HEK293 (cell line): ENCODE data around the gene MAP3K7.

Experiments
- BCL11A ChIP-seq: fragments of 450-650 bp; formaldehyde crosslinking; IDR thresholded peaks from 2 replicates; pipeline ENCODE4 v1.5.1; 2016; ENCODE audit warnings: low read depth, missing biosample characterization, missing genetic modification characterization
- GFI1B ChIP-seq: fragments of 450-650 bp; formaldehyde crosslinking; IDR thresholded peaks from 2 replicates; pipeline ENCODE4 v1.5.1; 2016; ENCODE audit warnings: missing biosample characterization, missing genetic modification characterization
- SALL2 ChIP-seq: fragments of 450-650 bp; formaldehyde crosslinking; IDR thresholded peaks from 2 replicates; pipeline ENCODE4 v1.5.0; 2017; ENCODE audit warnings: missing biosample characterization, mild to moderate bottlenecking, missing genetic modification characterization, borderline replicate concordance
- ZBTB8A ChIP-seq: fragments of 450-650 bp; formaldehyde crosslinking; IDR thresholded peaks from 2 replicates; pipeline ENCODE4 v1.5.1; 2016; ENCODE audit warnings: missing biosample characterization, missing genetic modification characterization
- ZNF19 ChIP-seq: fragments of 450-650 bp; formaldehyde crosslinking; IDR thresholded peaks from 2 replicates; pipeline ENCODE4; 2016; ENCODE audit warnings: missing biosample characterization, missing genetic modification characterization, low read depth
- ZNF223 ChIP-seq: fragments of 450-650 bp; formaldehyde crosslinking; IDR thresholded peaks from 2 replicates; pipeline ENCODE4 v1.5.1; 2016; ENCODE audit warnings: missing biosample characterization, missing genetic modification characterization
- ZNF248 ChIP-seq: fragments of 450-650 bp; formaldehyde crosslinking; IDR thresholded peaks from 2 replicates; pipeline ENCODE4 v1.5.1; 2017; ENCODE audit warnings: missing biosample characterization, missing genetic modification characterization
- ZNF302 ChIP-seq: fragments of 450-650 bp; formaldehyde crosslinking; IDR thresholded peaks from 2 replicates; pipeline ENCODE4 v1.5.1; 2016; ENCODE audit warnings: missing biosample characterization, missing genetic modification characterization, low read depth
- ZNF37A ChIP-seq: fragments of 450-650 bp; IDR thresholded peaks from 2 replicates; pipeline ENCODE4 v1.5.1; 2018; ENCODE audit warnings: missing biosample characterization, missing genetic modification characterization
- ZNF391 ChIP-seq: fragments of 450-650 bp; formaldehyde crosslinking; IDR thresholded peaks from 2 replicates; pipeline ENCODE4 v1.5.1; 2016; ENCODE audit warnings: low read depth, missing biosample characterization, missing genetic modification characterization, borderline replicate concordance
- ZNF404 ChIP-seq: fragments of 450-650 bp; formaldehyde crosslinking; IDR thresholded peaks from 2 replicates; pipeline ENCODE4 v1.5.1; 2017; ENCODE audit warnings: missing biosample characterization, missing genetic modification characterization
- ZNF416 ChIP-seq: fragments of 450-650 bp; formaldehyde crosslinking; IDR thresholded peaks from 2 replicates; pipeline ENCODE4 v1.5.1; 2016; ENCODE audit warnings: missing biosample characterization, missing genetic modification characterization
- ZNF596 ChIP-seq: fragments of 450-650 bp; IDR thresholded peaks from 2 replicates; pipeline ENCODE4 v1.5.0; 2018; ENCODE audit warnings: missing biosample characterization, mild to moderate bottlenecking, missing genetic modification characterization, moderate library complexity
- ZNF623 ChIP-seq: fragments of 450-650 bp; formaldehyde crosslinking; IDR thresholded peaks from 2 replicates; pipeline ENCODE4 v1.5.1; 2016; ENCODE audit warnings: missing biosample characterization, missing genetic modification characterization
- ZNF660 ChIP-seq: fragments of 450-650 bp; IDR thresholded peaks from 2 replicates; pipeline ENCODE4 v1.5.1; 2018; ENCODE audit warnings: missing biosample characterization, mild to moderate bottlenecking, missing genetic modification characterization
- ZNF707 ChIP-seq: fragments of 450-650 bp; formaldehyde crosslinking; IDR thresholded peaks from 2 replicates; pipeline ENCODE4 v1.5.1; 2016; ENCODE audit warnings: missing biosample characterization, missing genetic modification characterization
- ZNF791 ChIP-seq: fragments of 450-650 bp; formaldehyde crosslinking; IDR thresholded peaks from 2 replicates; pipeline ENCODE4 v1.5.1; 2016; ENCODE audit warnings: missing biosample characterization, missing genetic modification characterization
- ZNF792 ChIP-seq: fragments of 450-650 bp; formaldehyde crosslinking; IDR thresholded peaks from 2 replicates; pipeline ENCODE4 v1.5.1; 2016; ENCODE audit warnings: missing biosample characterization, missing genetic modification characterization
- ZSCAN23 ChIP-seq: fragments of 450-650 bp; formaldehyde crosslinking; IDR thresholded peaks from 2 replicates; pipeline ENCODE4 v1.5.1; 2016; ENCODE audit warnings: missing biosample characterization, missing genetic modification characterization
- TF ChIP-seq, protein P1 (sequence below): fragments of 450-650 bp; formaldehyde crosslinking; IDR thresholded peaks from 2 replicates; pipeline ENCODE4 v1.5.1; 2016; ENCODE audit warnings: missing biosample characterization, missing genetic modification characterization
- TF ChIP-seq, protein P2 (sequence below): fragments of 450-650 bp; formaldehyde crosslinking; IDR thresholded peaks from 2 replicates; pipeline ENCODE4 v1.5.1; 2017; ENCODE audit warnings: missing biosample characterization, missing genetic modification characterization
- TF ChIP-seq, protein P3 (sequence below): fragments of 450-650 bp; formaldehyde crosslinking; IDR thresholded peaks from 2 replicates; pipeline ENCODE4 v1.5.1; 2016; ENCODE audit warnings: missing biosample characterization, missing genetic modification characterization, borderline replicate concordance
- TF ChIP-seq, protein P4 (sequence below): fragments of 450-650 bp; formaldehyde crosslinking; IDR thresholded peaks from 2 replicates; pipeline ENCODE4 v1.5.1; 2017; ENCODE audit warnings: missing biosample characterization, mild to moderate bottlenecking, missing genetic modification characterization, moderate library complexity
- TF ChIP-seq, protein P5 (sequence below): fragments of 450-650 bp; IDR thresholded peaks from 2 replicates; pipeline ENCODE4 v1.5.1; 2018; ENCODE audit warnings: missing biosample characterization, missing genetic modification characterization

MAP3K7 gene

DNA sequence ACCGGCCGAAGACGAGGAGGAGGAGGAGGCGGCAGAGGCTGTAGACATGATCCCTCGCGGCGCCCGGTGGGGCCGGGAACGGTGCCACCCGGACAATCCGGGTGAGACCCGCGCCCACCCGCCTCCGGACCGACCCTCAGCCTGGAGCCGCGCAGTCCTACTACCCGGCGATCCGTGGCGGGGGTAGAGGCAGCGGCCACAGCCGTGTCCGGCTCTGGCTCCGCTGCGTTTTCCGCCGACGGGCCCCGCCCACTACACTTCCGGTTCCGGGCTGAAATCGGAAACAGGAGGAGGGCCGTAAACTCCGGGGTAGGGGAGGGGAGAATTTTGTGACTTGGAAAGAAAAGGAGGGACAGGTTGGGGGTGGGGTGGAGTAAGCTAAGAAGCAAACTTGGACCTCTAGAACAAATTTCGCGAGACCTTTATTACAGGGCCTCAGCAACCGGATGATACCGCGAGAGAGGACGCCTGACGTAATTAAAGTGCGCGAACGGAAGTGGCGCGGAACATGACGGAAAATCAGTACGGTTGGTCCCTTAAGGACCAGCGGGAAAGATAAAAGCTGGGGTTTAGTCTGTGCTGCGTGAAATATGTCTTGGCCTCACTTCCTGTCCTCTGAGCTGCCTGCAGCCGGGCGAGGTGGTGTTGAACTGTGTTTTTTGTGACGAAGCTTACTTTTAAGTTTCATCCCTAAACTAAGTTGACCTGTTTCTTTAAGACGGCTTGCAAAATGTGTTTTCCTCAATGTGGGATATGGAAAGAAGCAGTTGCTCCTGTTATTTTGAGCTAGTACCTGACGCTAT lies at the start of gene MAP3K7 (continued):
- TF ChIP-seq ZNF37A (tag by site-specific recombination): no peak
- TF ChIP-seq ZNF623 (tag by site-specific recombination): 0 out of 2 replicates have a peak, but pooled peaks have one; percentile 10
- no peak for TF ChIP-seq ZNF707 (tag by site-specific recombination)
- 0 out of 2 replicates have a peak, but pooled peaks have one; percentile 44 for TF ChIP-seq ZSCAN23 (tag by site-specific recombination)
- TF ChIP-seq ZNF248 (tag by site-specific recombination): no peak
- no peak for TF ChIP-seq ZNF19 (tag by site-specific recombination)
- TF ChIP-seq, protein P1, sequence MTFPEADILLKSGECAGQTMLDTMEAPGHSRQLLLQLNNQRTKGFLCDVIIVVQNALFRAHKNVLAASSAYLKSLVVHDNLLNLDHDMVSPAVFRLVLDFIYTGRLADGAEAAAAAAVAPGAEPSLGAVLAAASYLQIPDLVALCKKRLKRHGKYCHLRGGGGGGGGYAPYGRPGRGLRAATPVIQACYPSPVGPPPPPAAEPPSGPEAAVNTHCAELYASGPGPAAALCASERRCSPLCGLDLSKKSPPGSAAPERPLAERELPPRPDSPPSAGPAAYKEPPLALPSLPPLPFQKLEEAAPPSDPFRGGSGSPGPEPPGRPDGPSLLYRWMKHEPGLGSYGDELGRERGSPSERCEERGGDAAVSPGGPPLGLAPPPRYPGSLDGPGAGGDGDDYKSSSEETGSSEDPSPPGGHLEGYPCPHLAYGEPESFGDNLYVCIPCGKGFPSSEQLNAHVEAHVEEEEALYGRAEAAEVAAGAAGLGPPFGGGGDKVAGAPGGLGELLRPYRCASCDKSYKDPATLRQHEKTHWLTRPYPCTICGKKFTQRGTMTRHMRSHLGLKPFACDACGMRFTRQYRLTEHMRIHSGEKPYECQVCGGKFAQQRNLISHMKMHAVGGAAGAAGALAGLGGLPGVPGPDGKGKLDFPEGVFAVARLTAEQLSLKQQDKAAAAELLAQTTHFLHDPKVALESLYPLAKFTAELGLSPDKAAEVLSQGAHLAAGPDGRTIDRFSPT (tag by site-specific recombination): no peak
- TF ChIP-seq ZNF223 (tag by site-specific recombination): no peak
- TF ChIP-seq ZNF404 (tag by site-specific recombination): no peak
- no peak for TF ChIP-seq ZNF791 (tag by site-specific recombination)
- no peak for TF ChIP-seq ZNF596
- TF ChIP-seq GFI1B (tag by site-specific recombination): 0 out of 2 replicates have a peak, but pooled peaks have one; percentile 61
- TF ChIP-seq ZNF792 (tag by site-specific recombination): no peak
- TF ChIP-seq, protein P2, sequence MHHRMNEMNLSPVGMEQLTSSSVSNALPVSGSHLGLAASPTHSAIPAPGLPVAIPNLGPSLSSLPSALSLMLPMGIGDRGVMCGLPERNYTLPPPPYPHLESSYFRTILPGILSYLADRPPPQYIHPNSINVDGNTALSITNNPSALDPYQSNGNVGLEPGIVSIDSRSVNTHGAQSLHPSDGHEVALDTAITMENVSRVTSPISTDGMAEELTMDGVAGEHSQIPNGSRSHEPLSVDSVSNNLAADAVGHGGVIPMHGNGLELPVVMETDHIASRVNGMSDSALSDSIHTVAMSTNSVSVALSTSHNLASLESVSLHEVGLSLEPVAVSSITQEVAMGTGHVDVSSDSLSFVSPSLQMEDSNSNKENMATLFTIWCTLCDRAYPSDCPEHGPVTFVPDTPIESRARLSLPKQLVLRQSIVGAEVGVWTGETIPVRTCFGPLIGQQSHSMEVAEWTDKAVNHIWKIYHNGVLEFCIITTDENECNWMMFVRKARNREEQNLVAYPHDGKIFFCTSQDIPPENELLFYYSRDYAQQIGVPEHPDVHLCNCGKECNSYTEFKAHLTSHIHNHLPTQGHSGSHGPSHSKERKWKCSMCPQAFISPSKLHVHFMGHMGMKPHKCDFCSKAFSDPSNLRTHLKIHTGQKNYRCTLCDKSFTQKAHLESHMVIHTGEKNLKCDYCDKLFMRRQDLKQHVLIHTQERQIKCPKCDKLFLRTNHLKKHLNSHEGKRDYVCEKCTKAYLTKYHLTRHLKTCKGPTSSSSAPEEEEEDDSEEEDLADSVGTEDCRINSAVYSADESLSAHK (tag by site-specific recombination): 0 out of 2 replicates have a peak, but pooled peaks have one; percentile 42
- TF ChIP-seq, protein P3, sequence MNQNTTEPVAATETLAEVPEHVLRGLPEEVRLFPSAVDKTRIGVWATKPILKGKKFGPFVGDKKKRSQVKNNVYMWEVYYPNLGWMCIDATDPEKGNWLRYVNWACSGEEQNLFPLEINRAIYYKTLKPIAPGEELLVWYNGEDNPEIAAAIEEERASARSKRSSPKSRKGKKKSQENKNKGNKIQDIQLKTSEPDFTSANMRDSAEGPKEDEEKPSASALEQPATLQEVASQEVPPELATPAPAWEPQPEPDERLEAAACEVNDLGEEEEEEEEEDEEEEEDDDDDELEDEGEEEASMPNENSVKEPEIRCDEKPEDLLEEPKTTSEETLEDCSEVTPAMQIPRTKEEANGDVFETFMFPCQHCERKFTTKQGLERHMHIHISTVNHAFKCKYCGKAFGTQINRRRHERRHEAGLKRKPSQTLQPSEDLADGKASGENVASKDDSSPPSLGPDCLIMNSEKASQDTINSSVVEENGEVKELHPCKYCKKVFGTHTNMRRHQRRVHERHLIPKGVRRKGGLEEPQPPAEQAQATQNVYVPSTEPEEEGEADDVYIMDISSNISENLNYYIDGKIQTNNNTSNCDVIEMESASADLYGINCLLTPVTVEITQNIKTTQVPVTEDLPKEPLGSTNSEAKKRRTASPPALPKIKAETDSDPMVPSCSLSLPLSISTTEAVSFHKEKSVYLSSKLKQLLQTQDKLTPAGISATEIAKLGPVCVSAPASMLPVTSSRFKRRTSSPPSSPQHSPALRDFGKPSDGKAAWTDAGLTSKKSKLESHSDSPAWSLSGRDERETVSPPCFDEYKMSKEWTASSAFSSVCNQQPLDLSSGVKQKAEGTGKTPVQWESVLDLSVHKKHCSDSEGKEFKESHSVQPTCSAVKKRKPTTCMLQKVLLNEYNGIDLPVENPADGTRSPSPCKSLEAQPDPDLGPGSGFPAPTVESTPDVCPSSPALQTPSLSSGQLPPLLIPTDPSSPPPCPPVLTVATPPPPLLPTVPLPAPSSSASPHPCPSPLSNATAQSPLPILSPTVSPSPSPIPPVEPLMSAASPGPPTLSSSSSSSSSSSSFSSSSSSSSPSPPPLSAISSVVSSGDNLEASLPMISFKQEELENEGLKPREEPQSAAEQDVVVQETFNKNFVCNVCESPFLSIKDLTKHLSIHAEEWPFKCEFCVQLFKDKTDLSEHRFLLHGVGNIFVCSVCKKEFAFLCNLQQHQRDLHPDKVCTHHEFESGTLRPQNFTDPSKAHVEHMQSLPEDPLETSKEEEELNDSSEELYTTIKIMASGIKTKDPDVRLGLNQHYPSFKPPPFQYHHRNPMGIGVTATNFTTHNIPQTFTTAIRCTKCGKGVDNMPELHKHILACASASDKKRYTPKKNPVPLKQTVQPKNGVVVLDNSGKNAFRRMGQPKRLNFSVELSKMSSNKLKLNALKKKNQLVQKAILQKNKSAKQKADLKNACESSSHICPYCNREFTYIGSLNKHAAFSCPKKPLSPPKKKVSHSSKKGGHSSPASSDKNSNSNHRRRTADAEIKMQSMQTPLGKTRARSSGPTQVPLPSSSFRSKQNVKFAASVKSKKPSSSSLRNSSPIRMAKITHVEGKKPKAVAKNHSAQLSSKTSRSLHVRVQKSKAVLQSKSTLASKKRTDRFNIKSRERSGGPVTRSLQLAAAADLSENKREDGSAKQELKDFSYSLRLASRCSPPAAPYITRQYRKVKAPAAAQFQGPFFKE (tag by site-specific recombination): no peak
- TF ChIP-seq ZNF660: peak; percentile 72; the same call in 1 of the 2 replicates
- peak; percentile 42 for TF ChIP-seq ZBTB8A
- 0 out of 2 replicates have a peak, but pooled peaks have one; percentile 9 for TF ChIP-seq ZNF391
- TF ChIP-seq, protein P4, sequence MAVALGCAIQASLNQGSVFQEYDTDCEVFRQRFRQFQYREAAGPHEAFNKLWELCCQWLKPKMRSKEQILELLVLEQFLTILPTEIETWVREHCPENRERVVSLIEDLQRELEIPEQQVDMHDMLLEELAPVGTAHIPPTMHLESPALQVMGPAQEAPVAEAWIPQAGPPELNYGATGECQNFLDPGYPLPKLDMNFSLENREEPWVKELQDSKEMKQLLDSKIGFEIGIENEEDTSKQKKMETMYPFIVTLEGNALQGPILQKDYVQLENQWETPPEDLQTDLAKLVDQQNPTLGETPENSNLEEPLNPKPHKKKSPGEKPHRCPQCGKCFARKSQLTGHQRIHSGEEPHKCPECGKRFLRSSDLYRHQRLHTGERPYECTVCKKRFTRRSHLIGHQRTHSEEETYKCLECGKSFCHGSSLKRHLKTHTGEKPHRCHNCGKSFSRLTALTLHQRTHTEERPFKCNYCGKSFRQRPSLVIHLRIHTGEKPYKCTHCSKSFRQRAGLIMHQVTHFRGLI (tag by site-specific recombination): peak; percentile 40; the same call in 1 of the 2 replicates
- TF ChIP-seq ZNF416 (tag by site-specific recombination): no peak
- TF ChIP-seq, protein P5, sequence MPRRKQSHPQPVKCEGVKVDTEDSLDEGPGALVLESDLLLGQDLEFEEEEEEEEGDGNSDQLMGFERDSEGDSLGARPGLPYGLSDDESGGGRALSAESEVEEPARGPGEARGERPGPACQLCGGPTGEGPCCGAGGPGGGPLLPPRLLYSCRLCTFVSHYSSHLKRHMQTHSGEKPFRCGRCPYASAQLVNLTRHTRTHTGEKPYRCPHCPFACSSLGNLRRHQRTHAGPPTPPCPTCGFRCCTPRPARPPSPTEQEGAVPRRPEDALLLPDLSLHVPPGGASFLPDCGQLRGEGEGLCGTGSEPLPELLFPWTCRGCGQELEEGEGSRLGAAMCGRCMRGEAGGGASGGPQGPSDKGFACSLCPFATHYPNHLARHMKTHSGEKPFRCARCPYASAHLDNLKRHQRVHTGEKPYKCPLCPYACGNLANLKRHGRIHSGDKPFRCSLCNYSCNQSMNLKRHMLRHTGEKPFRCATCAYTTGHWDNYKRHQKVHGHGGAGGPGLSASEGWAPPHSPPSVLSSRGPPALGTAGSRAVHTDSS (tag by site-specific recombination): peak; percentile 30; the same call in 1 of the 2 replicates
- no peak for TF ChIP-seq SALL2 (tag by site-specific recombination)
- TF ChIP-seq ZNF302 (tag by site-specific recombination): no peak
- no peak for TF ChIP-seq BCL11A (tag by site-specific recombination)
